Activated T-cell treated with anti-CD3 and anti-CD28 coated beads for 24 hours (primary cell): ENCODE results near the gene SALL2.

Experiments used
- DNase-seq: peaks from one replicate; pipeline ENCODE4 v3.0.0-alpha.2; 2020; ENCODE audit warnings: low read depth

Gene SALL2

GRCh38 chr14:21476925-21477681 is 49.0 kb downstream of the SALL2 start, which contains the start of the genes RAB2B and TOX4:
RAB2B (minus strand) TSS chr14:21476959; CDS start chr14:21476872, 87 bp downstream.
TOX4 (plus strand) TSS chr14:21477195; CDS start chr14:21477279, 84 bp downstream.
- DNase-seq = peak; percentile 92

- DNase-seq = no peak
These were observed 49.6 kb downstream of the SALL2 start for GRCh38 chr14:21476523-21476924.

- no peak for DNase-seq
These were observed 50.2 kb downstream of the SALL2 start for GRCh38 chr14:21475767-21476522.
